ENCODE measurements around the gene ARID3B.
"Not testable (repeated sequence)": the region's sequence is repeated elsewhere in the genome, so short reads cannot be mapped to it uniquely, and the experiment has no call there.

ARID3B gene

GRCh38 chr15:74530771-74531143 lies 10.3 kb upstream of the ARID3B start:
- H3K4me3 ChIP-seq (ENCODE audit: low read depth, low read length), result no peak overlapping the region
- no peak for DNase-seq (ENCODE audit: low read depth)

GRCh38 chr15:74531144-74531811 lies 9.7 kb upstream of the ARID3B start:
- peak; percentile 92 for DNase-seq (ENCODE audit: low read depth)
- no peak overlapping the region for H3K4me3 ChIP-seq (ENCODE audit: low read depth, low read length)

DNA sequence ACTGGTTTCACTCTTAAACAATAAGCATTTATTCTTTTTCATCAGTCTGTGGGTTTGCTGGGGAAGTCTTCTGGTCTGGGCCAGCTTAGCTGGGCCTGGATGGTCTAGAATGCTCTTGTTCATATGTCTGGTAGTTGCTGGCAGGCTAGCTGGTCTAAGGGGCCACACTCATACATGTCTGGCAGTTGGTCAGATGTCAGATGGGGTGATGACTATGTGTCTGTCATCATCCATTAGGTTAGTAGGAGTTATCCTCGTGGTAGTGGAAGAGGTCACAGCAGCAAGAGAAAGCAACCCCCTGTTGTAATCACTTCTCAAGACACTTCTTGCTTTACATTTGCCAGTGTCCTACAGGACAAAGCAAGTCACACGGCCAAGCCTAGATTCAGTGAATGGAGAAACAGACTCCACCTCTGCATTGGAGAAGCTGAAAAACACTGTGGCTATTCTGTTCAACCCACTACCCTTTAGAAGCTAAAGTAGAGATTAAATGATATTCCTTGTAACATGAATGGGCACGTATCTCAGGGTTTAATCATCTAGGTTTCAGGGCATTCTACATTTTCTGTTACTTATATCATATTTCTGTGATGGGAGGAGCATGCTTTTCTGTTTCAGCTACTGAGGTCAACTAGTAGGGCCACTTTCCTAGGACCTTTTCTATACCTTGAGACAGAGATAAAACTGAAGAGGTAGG lies 5.5 kb upstream of the ARID3B start:
- DNase-seq (ENCODE audit: low read depth), result no peak
- no peak overlapping the region for H3K4me3 ChIP-seq (ENCODE audit: low read depth, low read length)

DNA sequence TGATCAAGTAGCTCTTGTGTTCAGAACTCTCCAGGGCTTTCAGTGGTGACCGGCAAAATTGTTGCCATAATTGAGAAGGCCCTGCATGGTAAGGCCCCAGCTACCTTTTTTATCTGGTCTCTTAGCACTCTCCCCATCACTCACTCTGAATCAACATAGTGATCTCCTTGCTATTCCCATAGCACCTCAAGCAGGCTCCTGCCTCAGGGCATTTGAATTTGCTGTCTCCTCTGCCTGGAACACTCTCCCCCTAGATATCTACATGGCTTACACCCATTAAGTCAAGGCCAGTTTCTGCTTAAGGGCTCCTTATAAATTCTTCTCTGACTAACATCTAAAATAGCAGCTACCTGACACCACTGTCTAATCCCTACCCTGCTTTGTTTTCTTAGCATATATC lies 3.3 kb upstream of the ARID3B start:
- DNase-seq (ENCODE audit: low read depth), result no peak
- no peak overlapping the region for H3K4me3 ChIP-seq (ENCODE audit: low read depth, low read length)

GRCh38 chr15:74539521-74539920 lies 1.5 kb upstream of the ARID3B start:
- not testable (repeated sequence) for DNase-seq (ENCODE audit: low read depth); H3K4me3 ChIP-seq (ENCODE audit: low read depth, low read length)

- DNase-seq (ENCODE audit: low read depth), result no peak
- H3K4me3 ChIP-seq (ENCODE audit: low read depth, low read length), result peak overlapping the region; percentile 87
Observed at GRCh38 chr15:74540161-74540760, 759 bp upstream of the ARID3B start.

DNA sequence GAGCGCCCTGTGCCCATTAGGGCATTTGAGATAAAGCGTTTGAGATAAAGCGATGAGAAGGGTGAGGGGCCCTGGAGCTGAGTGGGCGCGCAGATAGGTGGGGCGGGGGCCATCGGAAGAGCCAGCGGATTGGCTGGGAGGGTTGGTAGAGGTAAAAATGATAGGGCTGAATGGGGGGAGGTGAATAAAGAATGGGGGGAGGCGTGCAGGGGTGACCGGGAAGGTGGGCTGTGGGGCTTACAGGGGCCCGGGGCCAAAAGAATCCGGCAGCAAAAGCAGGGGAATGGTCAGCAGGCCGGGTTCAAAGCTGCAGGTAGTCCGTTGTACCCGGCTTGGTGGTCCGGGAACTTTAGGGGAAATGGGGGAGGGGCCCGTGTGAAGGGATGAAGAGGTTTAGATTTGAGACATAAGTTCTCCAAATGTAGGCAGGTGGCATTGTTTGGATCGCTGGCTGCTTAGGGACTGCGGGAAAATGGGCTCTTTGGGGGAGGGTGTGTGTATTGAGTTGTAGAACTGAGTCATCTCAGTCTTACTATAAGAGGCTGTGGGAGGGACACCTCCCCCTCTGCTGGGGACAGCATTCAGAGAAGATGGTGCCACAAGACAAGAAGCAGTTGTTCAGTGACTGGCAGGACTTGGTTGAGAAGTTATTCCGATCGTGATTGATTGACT lies 610 bp downstream of the ARID3B start:
- no peak for DNase-seq (ENCODE audit: low read depth)
- peak overlapping the region; percentile 78 for H3K4me3 ChIP-seq (ENCODE audit: low read depth, low read length)

DNA sequence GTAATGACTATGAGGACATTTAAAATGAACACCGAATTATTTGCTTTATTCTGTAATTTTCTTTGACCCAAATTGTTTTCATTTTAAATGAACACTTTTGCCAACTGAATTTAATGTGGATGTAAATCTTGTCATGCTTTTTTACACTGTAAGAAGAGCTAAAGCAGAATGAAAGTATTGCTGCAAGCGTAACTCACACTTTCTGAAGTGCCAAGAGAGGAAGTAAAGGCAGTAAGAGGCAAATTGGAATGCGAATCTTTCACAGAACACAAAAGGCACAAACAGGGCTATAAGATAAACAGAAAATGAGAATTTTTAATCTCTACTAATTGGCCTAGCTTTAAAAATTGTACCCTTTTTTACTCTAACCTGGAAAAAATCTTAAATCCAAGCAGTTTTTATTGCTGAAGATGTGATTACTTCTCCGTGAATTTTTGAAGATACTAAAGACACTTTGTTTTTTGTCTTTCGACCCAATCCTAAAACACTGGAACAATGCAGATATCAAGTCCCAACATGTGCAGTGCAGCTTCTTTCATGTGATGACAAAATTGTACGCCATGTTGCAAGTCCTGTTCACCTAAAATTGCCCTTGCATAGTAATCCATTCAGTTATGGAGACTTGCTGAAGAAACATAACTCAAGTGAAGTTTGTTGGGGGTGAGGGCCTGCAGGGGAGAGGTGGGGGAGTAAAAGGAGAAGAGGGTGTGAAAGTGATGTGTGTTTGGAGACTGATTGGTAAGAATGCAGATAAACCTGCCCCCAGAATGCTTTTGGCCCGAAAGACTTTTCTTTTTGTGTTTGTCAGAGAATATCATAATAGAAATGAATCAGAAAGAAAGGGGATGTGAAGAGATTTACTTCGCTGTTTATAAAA lies 1.4 kb downstream of the ARID3B start:
- no peak for DNase-seq (ENCODE audit: low read depth)
- H3K4me3 ChIP-seq (ENCODE audit: low read depth, low read length), result no peak overlapping the region

GRCh38 chr15:74543043-74543422 lies 2.0 kb downstream of the ARID3B start:
- DNase-seq (ENCODE audit: low read depth), result no peak
- H3K4me3 ChIP-seq (ENCODE audit: low read depth, low read length), result no peak overlapping the region

GRCh38 chr15:74543583-74543982 lies 2.6 kb downstream of the ARID3B start:
- DNase-seq (ENCODE audit: low read depth), result no peak

GRCh38 chr15:74545086-74545485 lies 4.1 kb downstream of the ARID3B start:
- DNase-seq (ENCODE audit: low read depth), result no peak
- no peak overlapping the region for H3K4me3 ChIP-seq (ENCODE audit: low read depth, low read length)

More at GRCh38 chr15:74543583-74543982, 2.6 kb downstream of the ARID3B start:
- no peak overlapping the region for H3K4me3 ChIP-seq (ENCODE audit: low read depth, low read length)

DNA sequence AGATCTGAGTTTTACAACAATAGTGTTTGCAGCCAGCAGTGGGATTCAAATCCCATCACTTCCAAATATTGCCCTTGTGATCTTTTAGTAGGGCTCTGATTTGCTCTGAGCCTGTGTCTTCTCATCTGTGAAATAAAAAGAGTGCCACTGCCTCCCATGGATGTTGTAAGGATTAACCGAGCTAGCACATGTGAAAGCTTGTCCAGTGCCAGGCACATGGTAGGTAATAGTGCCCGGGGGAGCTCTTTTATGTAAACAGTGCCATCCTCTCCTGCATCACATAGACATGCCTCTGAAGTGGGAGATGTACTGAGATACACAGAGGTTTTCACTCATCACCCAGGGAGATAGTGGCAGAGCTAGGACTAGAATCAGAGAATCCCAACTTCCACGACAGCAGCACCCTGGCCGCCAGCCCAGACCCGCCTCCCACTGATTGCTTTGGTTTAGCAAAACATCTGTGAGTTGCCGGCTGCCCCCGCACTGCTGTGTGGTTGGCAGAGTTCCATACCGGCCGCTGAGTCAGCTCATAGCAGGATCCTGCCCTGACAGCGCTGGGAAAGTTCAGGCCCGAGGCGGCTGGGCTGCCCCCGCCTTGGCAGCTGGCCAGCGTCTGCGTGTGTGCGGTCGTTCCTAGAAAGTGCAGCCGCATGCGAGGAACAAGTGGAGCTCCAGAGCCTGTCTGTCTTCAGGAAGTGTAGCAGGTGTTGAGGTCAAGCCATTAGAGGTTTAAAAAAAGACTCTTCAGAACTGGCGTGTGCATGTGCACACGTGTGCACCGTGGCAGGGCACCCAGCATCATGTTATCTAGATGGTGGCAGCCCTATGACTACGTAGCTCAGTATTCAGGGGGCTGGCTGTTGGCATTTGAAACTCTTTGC lies 5.0 kb downstream of the ARID3B start:
- no peak overlapping the region for H3K4me3 ChIP-seq (ENCODE audit: low read depth, low read length)
- DNase-seq (ENCODE audit: low read depth), result peak; percentile 99

GRCh38 chr15:74547616-74548015 lies 6.6 kb downstream of the ARID3B start:
- DNase-seq (ENCODE audit: low read depth), result no peak
- no peak overlapping the region for H3K4me3 ChIP-seq (ENCODE audit: low read depth, low read length)

DNA sequence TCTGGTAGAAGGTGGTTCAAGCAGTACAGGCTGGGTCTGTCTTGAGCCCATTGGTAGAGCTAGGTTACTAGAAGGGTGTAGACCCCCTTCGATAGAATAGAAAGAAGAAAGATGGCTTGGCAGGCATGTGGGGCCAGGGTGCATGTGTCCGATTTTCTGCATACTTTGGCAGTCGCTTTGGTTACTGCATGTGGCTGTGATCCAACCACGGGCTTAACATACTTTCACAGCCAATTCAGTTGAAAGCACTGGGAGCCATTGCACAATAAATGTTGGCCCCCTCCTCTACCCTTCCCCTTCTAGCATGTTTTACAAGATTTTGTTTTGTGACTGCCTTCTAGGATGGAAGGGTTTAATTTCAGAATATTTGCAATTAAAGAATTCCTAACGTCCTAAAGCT lies 7.2 kb downstream of the ARID3B start:
- H3K4me3 ChIP-seq (ENCODE audit: low read depth, low read length), result no peak overlapping the region
- DNase-seq (ENCODE audit: low read depth), result no peak

DNA sequence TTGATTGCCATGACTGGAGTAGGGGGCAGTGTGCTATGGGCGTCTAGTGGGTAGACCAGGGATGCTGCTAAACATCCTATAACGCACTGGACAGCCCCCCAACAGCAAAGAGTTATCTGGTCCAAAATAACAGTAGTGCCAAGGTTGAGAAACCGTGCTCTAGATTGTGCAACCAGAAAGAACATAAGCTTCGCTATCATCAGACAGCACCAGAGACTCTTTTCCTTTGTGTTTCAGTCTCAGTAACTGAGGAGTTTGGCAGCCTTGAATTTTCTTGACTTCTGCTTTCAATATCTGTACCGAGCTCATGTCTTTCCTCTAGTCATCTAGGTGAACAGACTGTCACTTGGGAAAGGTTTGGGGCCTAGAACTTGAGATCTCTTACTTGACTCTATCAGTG lies 8.8 kb downstream of the ARID3B start:
- H3K4me3 ChIP-seq (ENCODE audit: low read depth, low read length), result no peak overlapping the region

DNA sequence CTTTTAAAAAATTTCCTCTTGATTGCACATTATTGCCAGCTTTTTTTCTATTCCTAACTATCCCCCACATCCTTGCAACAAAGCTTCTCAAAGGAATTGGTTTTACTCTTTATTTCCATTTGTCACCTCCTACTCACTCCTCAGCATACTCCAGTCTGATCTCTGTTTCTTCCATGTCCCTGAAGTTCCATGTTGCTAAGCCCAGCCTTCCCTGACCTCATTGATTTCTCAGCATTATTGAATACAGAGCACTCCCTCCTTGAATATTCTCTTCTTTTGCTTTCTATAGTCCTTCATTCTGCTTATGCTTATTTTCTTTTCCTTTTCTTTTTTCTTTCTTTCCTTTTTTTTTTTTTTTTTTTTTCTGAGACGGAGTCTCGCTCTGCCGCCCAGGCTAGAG lies 10.7 kb downstream of the ARID3B start:
- no peak overlapping the region for H3K4me3 ChIP-seq (ENCODE audit: low read depth, low read length)
- no peak for DNase-seq (ENCODE audit: low read depth)

More for the DNA sequence above, 8.8 kb downstream of the ARID3B start:
- no peak for DNase-seq (ENCODE audit: low read depth)

- no peak overlapping the region for H3K4me3 ChIP-seq (ENCODE audit: low read depth, low read length)
- DNase-seq (ENCODE audit: low read depth), result no peak
Observed at GRCh38 chr15:74552773-74553441, 11.9 kb downstream of the ARID3B start.

- DNase-seq (ENCODE audit: low read depth), result no peak
Observed at GRCh38 chr15:74555192-74555591, 14.2 kb downstream of the ARID3B start.

More at GRCh38 chr15:74555192-74555591, 14.2 kb downstream of the ARID3B start:
- H3K4me3 ChIP-seq (ENCODE audit: low read depth, low read length), result no peak overlapping the region
